Measurements from ENCODE around the gene AKT1.

Gene AKT1

GRCh38 chr14:104792101-104792884 is 3.3 kb downstream of the AKT1 start:
- TF ChIP-seq CTCF (IDR thresholded peaks at IDR 0.05; ENCODE audit: insufficient read depth, missing control alignments) = no peak
- DNase-seq (ENCODE audit: insufficient read length, low spot score) (no peak), FAIRE-seq (no peak)

GRCh38 chr14:104791425-104791824 is 4.1 kb downstream of the AKT1 start:
- no peak for TF ChIP-seq CTCF (IDR thresholded peaks at IDR 0.05; ENCODE audit: insufficient read depth, missing control alignments)
- no peak for FAIRE-seq
- DNase-seq (ENCODE audit: insufficient read length, low spot score) = no peak

- FAIRE-seq = no peak
- no peak for DNase-seq (ENCODE audit: insufficient read length, low spot score)
- no peak for TF ChIP-seq CTCF (IDR thresholded peaks at IDR 0.05; ENCODE audit: insufficient read depth, missing control alignments)
Observed at GRCh38 chr14:104789752-104790743, 5.5 kb downstream of the AKT1 start.

- DNase-seq (ENCODE audit: insufficient read length, low spot score) (no peak), FAIRE-seq (no peak)
- TF ChIP-seq CTCF (IDR thresholded peaks at IDR 0.05; ENCODE audit: insufficient read depth, missing control alignments) = no peak
Observed at GRCh38 chr14:104788873-104789663, 6.5 kb downstream of the AKT1 start.

- FAIRE-seq = no peak
- DNase-seq (ENCODE audit: insufficient read length, low spot score) = no peak
- no peak for TF ChIP-seq CTCF (IDR thresholded peaks at IDR 0.05; ENCODE audit: insufficient read depth, missing control alignments)
Observed at GRCh38 chr14:104788161-104788818, 7.3 kb downstream of the AKT1 start.

GRCh38 chr14:104787736-104788135 is 7.8 kb downstream of the AKT1 start:
- DNase-seq (ENCODE audit: insufficient read length, low spot score) = no peak
- no peak for FAIRE-seq
- TF ChIP-seq CTCF (IDR thresholded peaks at IDR 0.05; ENCODE audit: insufficient read depth, missing control alignments) = no peak

All from D721Med (cell line).